Fibroblast of villous mesenchyme (primary cell): Measurements from ENCODE around the gene APRT. TPM values are rescaled to one million over a fixed set of nuclear protein-coding genes. Genes with fewer than 3 reads are reported as not detected.

Source experiments
- DNase-seq: peaks from one replicate; pipeline ENCODE4 v3.0.0-alpha.2; 2010; ENCODE audit warnings: low read depth
- H3K4me3 ChIP-seq: 2 replicates; pipeline ENCODE4 v1.5.1; 2011; ENCODE audit warnings: low read depth, mild to moderate bottlenecking, low read length
- total RNA-seq: library from RNA; depleted of rRNA; stranded (reverse); fragments of >200 nt; gene quantifications from 2 replicates; pipeline ENCODE4 v1.2.3, GENCODE V29; 2012
- TF ChIP-seq, protein P1 (sequence below): IDR thresholded peaks from 2 replicates; pipeline ENCODE4 v1.5.1; 2012; ENCODE audit warnings: low read depth, mild to moderate bottlenecking, low read length; ENCODE audit not compliant: insufficient read depth

Gene APRT
- total RNA-seq, 1 donor, result 39.7 TPM

DNA sequence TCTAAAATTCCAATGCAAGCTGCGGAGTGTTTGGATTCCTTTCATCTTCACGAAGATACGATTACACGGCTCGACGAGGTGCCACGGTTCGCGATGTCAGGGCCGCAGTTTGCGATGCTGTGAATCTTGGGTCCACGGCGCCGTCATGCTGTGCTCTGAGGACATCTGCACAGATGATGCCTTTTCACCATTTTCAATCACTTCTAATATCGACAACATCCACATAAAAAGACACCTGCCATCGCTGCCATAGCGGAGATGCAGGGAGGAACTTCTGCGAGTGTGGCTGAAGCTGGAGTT lies 6.8 kb upstream of the APRT start:
- DNase-seq, result no peak
- H3K4me3 ChIP-seq, result no peak overlapping the region
- TF ChIP-seq, protein P1, sequence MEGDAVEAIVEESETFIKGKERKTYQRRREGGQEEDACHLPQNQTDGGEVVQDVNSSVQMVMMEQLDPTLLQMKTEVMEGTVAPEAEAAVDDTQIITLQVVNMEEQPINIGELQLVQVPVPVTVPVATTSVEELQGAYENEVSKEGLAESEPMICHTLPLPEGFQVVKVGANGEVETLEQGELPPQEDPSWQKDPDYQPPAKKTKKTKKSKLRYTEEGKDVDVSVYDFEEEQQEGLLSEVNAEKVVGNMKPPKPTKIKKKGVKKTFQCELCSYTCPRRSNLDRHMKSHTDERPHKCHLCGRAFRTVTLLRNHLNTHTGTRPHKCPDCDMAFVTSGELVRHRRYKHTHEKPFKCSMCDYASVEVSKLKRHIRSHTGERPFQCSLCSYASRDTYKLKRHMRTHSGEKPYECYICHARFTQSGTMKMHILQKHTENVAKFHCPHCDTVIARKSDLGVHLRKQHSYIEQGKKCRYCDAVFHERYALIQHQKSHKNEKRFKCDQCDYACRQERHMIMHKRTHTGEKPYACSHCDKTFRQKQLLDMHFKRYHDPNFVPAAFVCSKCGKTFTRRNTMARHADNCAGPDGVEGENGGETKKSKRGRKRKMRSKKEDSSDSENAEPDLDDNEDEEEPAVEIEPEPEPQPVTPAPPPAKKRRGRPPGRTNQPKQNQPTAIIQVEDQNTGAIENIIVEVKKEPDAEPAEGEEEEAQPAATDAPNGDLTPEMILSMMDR, result no peak

DNA sequence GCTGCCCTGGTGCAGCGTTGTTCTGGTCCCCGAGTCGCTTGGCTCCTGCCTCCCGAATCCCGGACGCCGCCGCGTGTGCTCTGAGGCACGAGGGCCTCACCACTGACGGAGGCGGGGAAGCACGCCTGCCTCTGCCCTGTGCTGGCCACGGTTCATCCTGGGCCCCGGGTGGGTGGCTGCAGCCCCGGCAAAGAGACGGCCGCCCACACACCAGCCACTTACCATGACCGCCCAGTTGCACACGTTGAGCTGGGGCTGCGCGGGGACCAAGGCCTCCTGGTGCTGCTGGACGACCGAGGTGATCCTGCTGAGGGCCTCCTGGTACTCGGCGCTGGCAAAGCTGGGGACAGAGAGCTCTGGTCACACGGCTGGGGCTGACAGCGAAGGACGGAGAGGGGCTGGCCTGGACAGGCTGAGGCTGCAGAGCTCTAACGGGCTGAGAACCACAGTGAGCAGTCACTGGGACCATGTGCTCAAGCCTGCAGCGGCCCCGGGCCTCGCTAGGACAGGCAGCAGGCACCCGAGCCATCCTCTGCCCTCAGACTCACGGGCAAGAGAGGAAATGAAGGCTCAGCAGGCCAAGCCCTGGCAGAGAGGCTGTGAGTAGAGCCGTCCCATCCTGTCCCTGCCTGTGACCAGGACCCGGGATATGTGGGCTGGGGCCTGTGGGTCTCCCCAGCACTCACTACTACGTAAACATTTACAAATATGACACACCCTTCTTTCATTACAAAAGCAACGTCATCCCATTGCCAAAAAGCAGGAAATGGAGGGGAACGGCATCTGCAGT lies 6.3 kb upstream of the APRT start:
- H3K4me3 ChIP-seq, result no peak overlapping the region
- DNase-seq, result no peak

GRCh38 chr16:88816736-88817535 lies 5.2 kb upstream of the APRT start:
- H3K4me3 ChIP-seq, result no peak overlapping the region
- no peak for DNase-seq
- TF ChIP-seq, protein P1, result no peak

More for the DNA sequence above, 6.3 kb upstream of the APRT start:
- TF ChIP-seq, protein P1, result no peak

DNA sequence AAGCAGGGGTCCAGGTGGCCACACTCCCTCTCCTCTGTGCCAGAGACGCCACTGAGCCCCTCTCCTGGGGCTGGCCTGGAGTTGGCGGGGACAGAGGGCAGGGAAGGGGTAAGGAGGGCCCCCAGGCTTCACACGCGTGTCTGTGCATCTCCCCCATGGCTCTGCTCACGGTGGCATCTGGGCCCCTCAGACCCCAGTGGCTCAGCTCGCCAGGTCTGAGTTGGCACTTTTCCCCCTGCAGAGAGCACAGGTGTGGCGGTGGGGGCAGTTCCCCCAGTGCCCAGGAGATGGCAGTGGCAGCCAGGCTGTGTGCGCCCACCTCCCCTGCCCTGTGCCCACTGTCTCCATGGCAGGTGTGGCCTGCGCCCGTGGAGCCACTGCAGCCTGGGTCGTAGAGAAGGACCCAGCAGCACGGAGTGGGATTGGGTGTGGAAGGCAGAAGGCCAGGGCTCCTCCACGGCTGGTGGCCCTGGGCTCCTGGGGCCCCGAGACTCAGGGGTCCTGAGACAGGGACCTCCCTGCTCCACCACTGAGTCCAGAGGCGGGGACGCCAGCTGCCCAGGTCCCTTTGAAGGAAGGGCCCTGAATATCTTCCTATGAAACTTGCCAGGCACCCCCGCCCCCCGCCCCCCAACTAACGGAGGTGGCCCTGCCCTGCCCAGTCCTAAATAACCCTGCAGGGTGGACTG lies 4.3 kb upstream of the APRT start:
- DNase-seq, result no peak
- TF ChIP-seq, protein P1, result peak; percentile 62
- no peak overlapping the region for H3K4me3 ChIP-seq

GRCh38 chr16:88815227-88815626 lies 3.5 kb upstream of the APRT start:
- TF ChIP-seq, protein P1, result no peak
- H3K4me3 ChIP-seq, result no peak overlapping the region
- DNase-seq, result no peak

DNA sequence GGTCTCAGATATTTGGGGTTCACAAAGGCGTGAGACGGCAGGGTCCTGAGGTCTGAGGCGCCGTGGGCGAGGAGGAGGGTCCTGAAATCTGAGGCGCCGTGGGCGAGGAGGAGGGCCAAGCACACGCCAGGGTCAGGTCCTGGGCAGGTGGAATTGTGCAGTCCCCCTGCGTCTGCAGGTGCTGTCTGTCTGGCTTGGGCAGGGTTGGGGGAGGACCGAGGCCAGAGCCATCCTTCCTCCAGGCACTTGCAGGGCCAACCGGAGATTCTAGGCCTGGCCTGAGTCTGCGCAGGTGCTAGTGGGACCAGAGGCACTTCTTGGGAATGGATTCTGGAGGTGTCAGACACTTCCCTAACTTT lies 2.4 kb upstream of the APRT start:
- TF ChIP-seq, protein P1, result no peak
- no peak for DNase-seq

More for the DNA sequence above, 2.4 kb upstream of the APRT start:
- no peak overlapping the region for H3K4me3 ChIP-seq
